Measurements from ENCODE around the gene TMEM100. TPM values are rescaled to one million over a fixed set of nuclear protein-coding genes. Genes with fewer than 3 reads are reported as not detected.

TMEM100 gene
- total RNA-seq, 1 experiment from 2014 or later, result not detected

DNA sequence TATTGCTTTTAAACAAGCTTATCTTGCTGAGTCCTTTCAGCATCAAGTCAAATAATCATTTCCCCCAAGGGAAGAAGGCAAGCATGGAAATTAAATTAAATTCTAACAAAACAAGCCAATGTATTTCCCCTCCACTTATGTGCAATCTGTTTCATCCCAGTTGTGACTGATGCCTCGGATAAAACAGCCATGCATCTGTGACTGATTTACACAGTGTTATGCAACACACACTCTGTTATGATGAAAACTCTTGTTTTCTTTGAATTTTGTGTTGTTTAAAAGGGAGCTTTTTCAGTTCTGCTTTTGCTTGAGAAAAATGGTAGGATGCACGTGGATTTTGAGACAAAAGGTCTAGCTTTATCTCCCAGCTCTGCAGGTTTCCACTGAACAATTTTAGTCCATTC, 32.6 kb downstream of the TMEM100 start:
- Histone ChIP-seq H3K4me3 (ENCODE audit: low read length) (no peak overlapping the region), H3K79me2 (ENCODE audit: low read length) (no peaks in the 10 kb centered on the region), H2AFZ (ENCODE audit: low read length) (no peak overlapping the region), H3K4me2 (ENCODE audit: low read length) (no peak overlapping the region), H3K27me3 (ENCODE audit: low read length) (peaks cover 69% of the 10 kb centered on the region), H3F3A (ENCODE audit: low read length, unreplicated experiment) (no peaks in the 10 kb centered on the region), H3K9ac (ENCODE audit: low read length) (no peak overlapping the region), H3K9me2 (replicated peaks; ENCODE audit: low read length) (no peaks in the 10 kb centered on the region), H3K9me3 (ENCODE audit: low read length) (no peaks in the 10 kb centered on the region), H3K27ac (ENCODE audit: low read length) (no peak overlapping the region), H3K36me3 (ENCODE audit: low read depth, low read length) (no peaks in the 10 kb centered on the region), H4K20me1 (ENCODE audit: low read length) (no peaks in the 10 kb centered on the region), H3K4me1 (ENCODE audit: insufficient read depth, low read length) (no peaks in the 10 kb centered on the region)
- ChIA-PET CTCF (no interaction called here), POLR2A (ENCODE audit: unreplicated experiment) (no interaction called here)
- DNase-seq (no peak), ATAC-seq (no peak)
- intact Hi-C loops (cut with micrococcal nuclease), result no loop called here
- BruUV-seq (replicated peaks), result no TSS peak
- TF ChIP-seq, protein P1, sequence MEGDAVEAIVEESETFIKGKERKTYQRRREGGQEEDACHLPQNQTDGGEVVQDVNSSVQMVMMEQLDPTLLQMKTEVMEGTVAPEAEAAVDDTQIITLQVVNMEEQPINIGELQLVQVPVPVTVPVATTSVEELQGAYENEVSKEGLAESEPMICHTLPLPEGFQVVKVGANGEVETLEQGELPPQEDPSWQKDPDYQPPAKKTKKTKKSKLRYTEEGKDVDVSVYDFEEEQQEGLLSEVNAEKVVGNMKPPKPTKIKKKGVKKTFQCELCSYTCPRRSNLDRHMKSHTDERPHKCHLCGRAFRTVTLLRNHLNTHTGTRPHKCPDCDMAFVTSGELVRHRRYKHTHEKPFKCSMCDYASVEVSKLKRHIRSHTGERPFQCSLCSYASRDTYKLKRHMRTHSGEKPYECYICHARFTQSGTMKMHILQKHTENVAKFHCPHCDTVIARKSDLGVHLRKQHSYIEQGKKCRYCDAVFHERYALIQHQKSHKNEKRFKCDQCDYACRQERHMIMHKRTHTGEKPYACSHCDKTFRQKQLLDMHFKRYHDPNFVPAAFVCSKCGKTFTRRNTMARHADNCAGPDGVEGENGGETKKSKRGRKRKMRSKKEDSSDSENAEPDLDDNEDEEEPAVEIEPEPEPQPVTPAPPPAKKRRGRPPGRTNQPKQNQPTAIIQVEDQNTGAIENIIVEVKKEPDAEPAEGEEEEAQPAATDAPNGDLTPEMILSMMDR (conservative IDR thresholded peaks at IDR 0.05; ENCODE audit: low read depth, low read length), result no peak
- no peak for TF ChIP-seq EZH2phosphoT487 (IDR thresholded peaks at IDR 0.05; ENCODE audit: borderline replicate concordance, low read length)
- TF ChIP-seq EZH2 (IDR thresholded peaks at IDR 0.05; ENCODE audit: low read length, unreplicated experiment), result no peak

DNA sequence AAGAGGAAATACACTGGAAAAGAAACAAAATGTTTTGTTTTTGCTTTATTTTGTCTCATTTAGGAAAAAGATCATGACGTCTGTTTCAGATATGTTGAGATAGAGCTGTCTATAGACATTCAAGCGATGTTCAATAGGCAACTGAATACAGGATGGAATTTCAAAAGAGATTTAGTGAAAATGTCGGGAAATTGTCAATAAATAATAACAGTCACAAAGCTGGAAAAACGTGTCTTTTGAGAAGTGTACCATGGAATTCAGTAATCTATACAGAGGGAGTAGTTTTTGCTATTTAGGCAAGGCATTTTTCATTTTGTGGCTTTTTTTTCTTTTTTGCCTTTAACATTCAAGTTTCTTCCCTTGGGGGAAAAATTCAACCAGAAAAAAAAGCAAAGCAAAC, 33.0 kb downstream of the TMEM100 start:
- no peak for TF ChIP-seq EZH2 (IDR thresholded peaks at IDR 0.05; ENCODE audit: low read length, unreplicated experiment)
- TF ChIP-seq, protein P1 (conservative IDR thresholded peaks at IDR 0.05; ENCODE audit: low read depth, low read length), result no peak
- TF ChIP-seq EZH2phosphoT487 (IDR thresholded peaks at IDR 0.05; ENCODE audit: borderline replicate concordance, low read length), result no peak
- Histone ChIP-seq H3K4me1 (ENCODE audit: insufficient read depth, low read length) (no peaks in the 10 kb centered on the region), H3K4me2 (ENCODE audit: low read length) (no peak overlapping the region), H2AFZ (ENCODE audit: low read length) (no peak overlapping the region), H3K79me2 (ENCODE audit: low read length) (no peaks in the 10 kb centered on the region), H3K9me2 (replicated peaks; ENCODE audit: low read length) (no peaks in the 10 kb centered on the region), H3K36me3 (ENCODE audit: low read depth, low read length) (no peaks in the 10 kb centered on the region), H3K4me3 (ENCODE audit: low read length) (no peak overlapping the region), H4K20me1 (ENCODE audit: low read length) (no peaks in the 10 kb centered on the region), H3K27me3 (ENCODE audit: low read length) (peaks cover 69% of the 10 kb centered on the region), H3K9me3 (ENCODE audit: low read length) (no peaks in the 10 kb centered on the region), H3F3A (ENCODE audit: low read length, unreplicated experiment) (no peaks in the 10 kb centered on the region), H3K9ac (ENCODE audit: low read length) (no peak overlapping the region), H3K27ac (ENCODE audit: low read length) (no peak overlapping the region)
- ChIA-PET POLR2A (ENCODE audit: unreplicated experiment) (no interaction called here), CTCF (no interaction called here)
- ATAC-seq, result no peak
- no TSS peak for BruUV-seq (replicated peaks)
- no peak for DNase-seq
- intact Hi-C loops (cut with micrococcal nuclease), result no loop called here

DNA sequence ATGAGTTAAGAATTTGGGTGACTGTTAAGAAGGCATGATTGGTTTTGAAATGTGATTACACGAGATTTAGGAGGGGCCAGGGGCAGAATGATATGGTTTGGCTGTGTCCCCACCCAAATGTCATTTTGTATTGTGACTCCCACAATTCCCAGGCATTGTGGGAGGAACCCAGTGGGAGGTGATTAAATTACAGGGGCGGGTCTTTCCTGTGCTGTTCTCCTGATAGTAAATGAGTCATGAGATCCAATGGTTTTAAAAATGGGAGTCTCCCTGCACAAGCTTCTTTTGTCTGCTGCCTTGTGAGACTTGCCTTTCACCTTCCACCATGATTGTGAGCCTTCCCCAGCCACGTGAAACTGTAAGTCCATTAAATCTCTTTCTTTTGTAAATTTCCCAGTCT, 34.6 kb downstream of the TMEM100 start:
- Histone ChIP-seq H3K27me3 (ENCODE audit: low read length) (peaks cover 65% of the 10 kb centered on the region), H3K4me2 (ENCODE audit: low read length) (no peak overlapping the region), H3K79me2 (ENCODE audit: low read length) (no peaks in the 10 kb centered on the region), H3F3A (ENCODE audit: low read length, unreplicated experiment) (no peaks in the 10 kb centered on the region), H3K36me3 (ENCODE audit: low read depth, low read length) (no peaks in the 10 kb centered on the region), H3K9me2 (replicated peaks; ENCODE audit: low read length) (no peaks in the 10 kb centered on the region), H3K9ac (ENCODE audit: low read length) (no peak overlapping the region), H3K27ac (ENCODE audit: low read length) (no peak overlapping the region), H3K4me3 (ENCODE audit: low read length) (no peak overlapping the region), H3K4me1 (ENCODE audit: insufficient read depth, low read length) (no peaks in the 10 kb centered on the region), H2AFZ (ENCODE audit: low read length) (no peak overlapping the region), H4K20me1 (ENCODE audit: low read length) (no peaks in the 10 kb centered on the region), H3K9me3 (ENCODE audit: low read length) (no peaks in the 10 kb centered on the region)
- POLR2A ChIA-PET (ENCODE audit: unreplicated experiment), result no interaction called here
- BruUV-seq (replicated peaks), result no TSS peak
- CTCF ChIA-PET, result no interaction called here
- intact Hi-C loops (cut with micrococcal nuclease), result no loop called here
- DNase-seq (no peak), ATAC-seq (no peak)
- TF ChIP-seq, protein P1 (conservative IDR thresholded peaks at IDR 0.05; ENCODE audit: low read depth, low read length), result no peak
- TF ChIP-seq EZH2 (IDR thresholded peaks at IDR 0.05; ENCODE audit: low read length, unreplicated experiment), result no peak
- no peak for TF ChIP-seq EZH2phosphoT487 (IDR thresholded peaks at IDR 0.05; ENCODE audit: borderline replicate concordance, low read length)

Measured in PC-3 (cell line).